Measurements from ENCODE around the gene ESYT2. TPM values are rescaled to one million over a fixed set of nuclear protein-coding genes. Genes with fewer than 3 reads are reported as not detected.

ESYT2 gene
- total RNA-seq, 1 donor from 2014 or later = 61.3 TPM

- no peaks in the 10 kb centered on the region for H3K27me3 Mint-ChIP-seq
- H3K36me3 Mint-ChIP-seq (ENCODE audit: low read depth) = peaks cover 67% of the 10 kb centered on the region
These were observed 71.8 kb downstream of the ESYT2 start for GRCh38 chr7:158757404-158757989.

DNA sequence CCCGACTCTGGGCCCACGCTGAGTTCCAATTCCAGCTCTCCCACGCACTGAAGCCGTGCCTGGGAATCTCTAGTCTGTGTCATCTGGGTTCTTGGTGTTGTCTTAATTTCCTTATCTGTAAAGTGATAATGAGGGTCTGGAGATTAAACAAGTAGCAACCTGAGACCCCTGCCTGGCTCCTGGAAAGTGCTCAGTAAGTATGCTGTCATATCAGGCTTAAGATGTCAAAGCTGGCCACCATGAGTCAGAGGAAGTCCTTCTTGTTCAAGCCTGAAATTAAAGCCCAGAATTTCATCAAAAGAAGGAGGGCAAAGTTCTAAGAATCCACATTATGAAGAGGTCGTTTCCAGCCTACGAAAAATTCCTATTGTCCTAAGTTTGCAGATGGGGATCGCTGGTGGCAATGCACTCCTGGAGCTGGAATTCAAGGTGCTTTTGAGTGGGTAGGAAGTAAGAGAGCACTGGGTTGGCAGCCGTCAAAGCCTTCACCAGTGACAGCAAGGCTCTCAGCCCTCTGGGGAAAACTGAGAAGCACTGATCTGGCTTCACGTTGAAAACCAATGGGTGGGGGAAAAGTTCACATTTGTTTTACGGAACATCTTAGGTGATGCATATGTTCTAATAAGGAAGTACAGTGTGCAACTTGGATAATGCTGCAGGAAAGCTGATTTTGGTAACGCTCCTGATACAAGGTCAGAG, 74.4 kb downstream of the ESYT2 start:
- H3K9me3 Mint-ChIP-seq = no peaks in the 10 kb centered on the region
- H3K36me3 Mint-ChIP-seq (ENCODE audit: low read depth) = peaks cover 54% of the 10 kb centered on the region
- H3K4me3 Mint-ChIP-seq = no peak overlapping the region
- peaks cover 3% of the 10 kb centered on the region for H3K4me1 Mint-ChIP-seq
- intact Hi-C loops (cut with micrococcal nuclease) = no loop called here
- DNase-seq = no peak
- no peaks in the 10 kb centered on the region for H3K27me3 Mint-ChIP-seq
- H3K27ac Mint-ChIP-seq = no peak overlapping the region

More at GRCh38 chr7:158757404-158757989, 71.8 kb downstream of the ESYT2 start:
- Mint-ChIP-seq H3K4me3 (no peak overlapping the region), H3K27ac (peak overlapping the region; percentile 60), H3K9me3 (no peaks in the 10 kb centered on the region), H3K4me1 (peaks cover 3% of the 10 kb centered on the region)
- DNase-seq = no peak
- intact Hi-C loops (cut with micrococcal nuclease) = no loop called here

GRCh38 chr7:158753900-158754299, 75.4 kb downstream of the ESYT2 start:
- intact Hi-C loops (cut with micrococcal nuclease) = no loop called here
- H3K4me1 Mint-ChIP-seq = peaks cover 3% of the 10 kb centered on the region
- no peak overlapping the region for H3K27ac Mint-ChIP-seq
- no peak overlapping the region for H3K4me3 Mint-ChIP-seq
- H3K27me3 Mint-ChIP-seq = no peaks in the 10 kb centered on the region
- peaks cover 51% of the 10 kb centered on the region for H3K36me3 Mint-ChIP-seq (ENCODE audit: low read depth)
- no peaks in the 10 kb centered on the region for H3K9me3 Mint-ChIP-seq
- DNase-seq = no peak

GRCh38 chr7:158751751-158752150, 77.6 kb downstream of the ESYT2 start:
- intact Hi-C loops (cut with micrococcal nuclease) = no loop called here
- H3K27ac Mint-ChIP-seq = no peak overlapping the region
- no peaks in the 10 kb centered on the region for H3K4me1 Mint-ChIP-seq
- no peak for DNase-seq
- H3K36me3 Mint-ChIP-seq (ENCODE audit: low read depth) = peaks cover 43% of the 10 kb centered on the region
- no peaks in the 10 kb centered on the region for H3K27me3 Mint-ChIP-seq
- H3K9me3 Mint-ChIP-seq = no peaks in the 10 kb centered on the region
- no peak overlapping the region for H3K4me3 Mint-ChIP-seq

DNA sequence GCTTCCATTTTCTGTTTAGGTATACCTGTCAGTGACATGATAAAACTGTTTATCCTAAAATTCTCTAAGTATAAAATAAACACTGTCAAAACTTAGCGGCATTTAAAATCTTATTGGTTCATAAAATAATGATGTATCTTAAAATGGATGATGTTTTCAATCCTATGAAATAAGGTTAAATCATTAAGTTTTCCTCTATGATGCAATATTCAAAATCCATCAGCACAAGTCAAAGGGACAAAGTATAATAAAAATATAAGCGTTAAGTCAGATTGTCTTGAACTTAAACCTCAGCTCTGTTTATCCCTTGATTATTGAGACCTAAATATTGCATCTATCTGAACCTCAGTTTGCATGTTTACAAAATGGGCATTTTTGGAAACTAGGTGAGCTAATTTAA, 78.1 kb downstream of the ESYT2 start:
- Mint-ChIP-seq H3K9me3 (no peaks in the 10 kb centered on the region), H3K27ac (no peak overlapping the region), H3K27me3 (no peaks in the 10 kb centered on the region), H3K36me3 (ENCODE audit: low read depth) (peaks cover 49% of the 10 kb centered on the region), H3K4me1 (no peaks in the 10 kb centered on the region), H3K4me3 (no peak overlapping the region)
- intact Hi-C loops (cut with micrococcal nuclease) = no loop called here
- no peak for DNase-seq

DNA sequence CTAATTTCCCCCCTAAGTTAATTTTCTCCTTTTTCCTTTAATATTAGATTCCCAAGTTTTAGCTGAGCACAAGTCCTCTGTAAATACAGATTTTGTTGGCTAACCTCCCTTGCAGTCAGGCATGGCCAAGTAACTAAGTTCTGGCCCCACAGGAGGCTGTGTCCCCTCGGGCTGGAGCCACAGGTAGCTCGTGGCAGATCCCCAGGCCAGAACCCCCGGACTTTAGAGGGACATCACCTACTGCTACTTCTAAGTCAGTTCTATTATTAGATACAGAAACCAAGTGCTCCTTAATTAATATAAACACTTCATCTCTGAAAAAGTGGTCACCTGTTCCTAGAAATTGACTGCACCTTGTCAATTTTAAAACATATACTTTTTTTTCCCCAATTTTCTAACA, 78.6 kb downstream of the ESYT2 start:
- Mint-ChIP-seq H3K4me3 (no peak overlapping the region), H3K9me3 (no peaks in the 10 kb centered on the region), H3K4me1 (no peaks in the 10 kb centered on the region), H3K27me3 (no peaks in the 10 kb centered on the region), H3K27ac (no peak overlapping the region), H3K36me3 (ENCODE audit: low read depth) (peaks cover 51% of the 10 kb centered on the region)
- no peak for DNase-seq
- intact Hi-C loops (cut with micrococcal nuclease) = no loop called here

- DNase-seq = no peak
- intact Hi-C loops (cut with micrococcal nuclease) = no loop called here
- H3K36me3 Mint-ChIP-seq (ENCODE audit: low read depth) = peaks cover 47% of the 10 kb centered on the region
- H3K9me3 Mint-ChIP-seq = no peaks in the 10 kb centered on the region
- no peaks in the 10 kb centered on the region for H3K27me3 Mint-ChIP-seq
- no peaks in the 10 kb centered on the region for H3K4me1 Mint-ChIP-seq
- no peak overlapping the region for H3K4me3 Mint-ChIP-seq
- peak overlapping the region; percentile 53 for H3K27ac Mint-ChIP-seq
These were observed 79.9 kb downstream of the ESYT2 start for GRCh38 chr7:158749396-158749795.

DNA sequence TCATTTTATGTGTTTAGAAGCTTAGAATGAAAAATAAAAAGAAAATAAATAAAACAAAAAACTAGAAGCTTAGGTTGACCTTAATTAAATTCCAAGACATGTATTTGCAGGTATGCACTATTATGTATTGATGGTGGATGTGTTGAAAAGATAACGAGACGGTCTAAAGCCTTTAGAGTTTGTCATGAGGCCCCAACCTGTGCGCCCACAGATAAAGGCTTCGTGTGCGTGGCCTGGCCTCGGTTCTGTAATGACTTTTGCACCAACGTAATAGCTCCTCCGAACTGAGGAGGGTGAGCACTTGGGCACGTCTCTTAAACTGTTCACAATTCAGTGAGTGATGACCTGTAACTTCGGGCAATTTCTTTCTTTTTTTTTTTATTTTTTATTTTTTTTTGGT, 81.0 kb downstream of the ESYT2 start:
- Mint-ChIP-seq H3K27ac (no peak overlapping the region), H3K4me1 (no peaks in the 10 kb centered on the region), H3K9me3 (no peaks in the 10 kb centered on the region), H3K27me3 (no peaks in the 10 kb centered on the region), H3K4me3 (no peak overlapping the region), H3K36me3 (ENCODE audit: low read depth) (peaks cover 50% of the 10 kb centered on the region)
- intact Hi-C loops (cut with micrococcal nuclease) = no loop called here
- no peak for DNase-seq

- intact Hi-C loops (cut with micrococcal nuclease) = no loop called here
- H3K27me3 Mint-ChIP-seq = no peaks in the 10 kb centered on the region
- peak overlapping the region; percentile 41 for H3K27ac Mint-ChIP-seq
- H3K36me3 Mint-ChIP-seq (ENCODE audit: low read depth) = peaks cover 58% of the 10 kb centered on the region
- no peak for DNase-seq
- H3K4me1 Mint-ChIP-seq = no peaks in the 10 kb centered on the region
- no peak overlapping the region for H3K4me3 Mint-ChIP-seq
- H3K9me3 Mint-ChIP-seq = no peaks in the 10 kb centered on the region
These were observed 81.9 kb downstream of the ESYT2 start for GRCh38 chr7:158747408-158747807.

GRCh38 chr7:158746957-158747356, 82.4 kb downstream of the ESYT2 start:
- no peak for DNase-seq
- intact Hi-C loops (cut with micrococcal nuclease) = no loop called here
- Mint-ChIP-seq H3K4me3 (no peak overlapping the region), H3K27me3 (no peaks in the 10 kb centered on the region), H3K4me1 (no peaks in the 10 kb centered on the region), H3K9me3 (no peaks in the 10 kb centered on the region), H3K27ac (peak overlapping the region; percentile 41), H3K36me3 (ENCODE audit: low read depth) (peaks cover 61% of the 10 kb centered on the region)

GRCh38 chr7:158745057-158745715, 84.1 kb downstream of the ESYT2 start:
- Mint-ChIP-seq H3K4me3 (no peak overlapping the region), H3K27me3 (no peaks in the 10 kb centered on the region), H3K27ac (no peak overlapping the region), H3K4me1 (no peaks in the 10 kb centered on the region), H3K9me3 (no peaks in the 10 kb centered on the region), H3K36me3 (ENCODE audit: low read depth) (peaks cover 69% of the 10 kb centered on the region)
- peak; percentile 8 for DNase-seq
- intact Hi-C loops (cut with micrococcal nuclease) = no loop called here

DNA sequence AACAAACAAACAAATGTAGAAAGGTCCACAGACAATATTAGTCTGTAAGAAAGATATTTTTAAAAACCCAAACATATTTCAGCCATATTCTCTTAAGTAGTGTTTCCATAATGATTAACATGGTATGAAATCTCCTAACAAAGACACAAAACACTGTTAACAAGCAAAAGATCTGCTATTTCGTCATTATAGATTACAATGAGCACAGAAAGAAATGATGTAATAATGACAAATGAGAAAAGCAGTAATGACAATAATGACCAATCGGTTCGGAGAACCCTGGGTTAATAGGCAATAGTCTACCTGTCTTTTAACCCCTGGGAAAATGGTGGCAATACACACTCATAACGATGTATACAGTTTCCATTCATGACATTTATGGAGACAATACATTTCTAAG, 85.2 kb downstream of the ESYT2 start:
- Mint-ChIP-seq H3K4me1 (no peaks in the 10 kb centered on the region), H3K9me3 (no peaks in the 10 kb centered on the region), H3K27me3 (no peaks in the 10 kb centered on the region), H3K36me3 (ENCODE audit: low read depth) (peaks cover 69% of the 10 kb centered on the region), H3K4me3 (no peak overlapping the region), H3K27ac (no peak overlapping the region)
- peak; percentile 6 for DNase-seq
- intact Hi-C loops (cut with micrococcal nuclease) = no loop called here

GRCh38 chr7:158743219-158743618, 86.1 kb downstream of the ESYT2 start:
- H3K36me3 Mint-ChIP-seq (ENCODE audit: low read depth) = peaks cover 77% of the 10 kb centered on the region
- H3K4me3 Mint-ChIP-seq = no peak overlapping the region
- no peak for DNase-seq
- intact Hi-C loops (cut with micrococcal nuclease) = no loop called here
- no peaks in the 10 kb centered on the region for H3K4me1 Mint-ChIP-seq
- H3K9me3 Mint-ChIP-seq = no peaks in the 10 kb centered on the region
- H3K27ac Mint-ChIP-seq = no peak overlapping the region
- no peaks in the 10 kb centered on the region for H3K27me3 Mint-ChIP-seq

DNA sequence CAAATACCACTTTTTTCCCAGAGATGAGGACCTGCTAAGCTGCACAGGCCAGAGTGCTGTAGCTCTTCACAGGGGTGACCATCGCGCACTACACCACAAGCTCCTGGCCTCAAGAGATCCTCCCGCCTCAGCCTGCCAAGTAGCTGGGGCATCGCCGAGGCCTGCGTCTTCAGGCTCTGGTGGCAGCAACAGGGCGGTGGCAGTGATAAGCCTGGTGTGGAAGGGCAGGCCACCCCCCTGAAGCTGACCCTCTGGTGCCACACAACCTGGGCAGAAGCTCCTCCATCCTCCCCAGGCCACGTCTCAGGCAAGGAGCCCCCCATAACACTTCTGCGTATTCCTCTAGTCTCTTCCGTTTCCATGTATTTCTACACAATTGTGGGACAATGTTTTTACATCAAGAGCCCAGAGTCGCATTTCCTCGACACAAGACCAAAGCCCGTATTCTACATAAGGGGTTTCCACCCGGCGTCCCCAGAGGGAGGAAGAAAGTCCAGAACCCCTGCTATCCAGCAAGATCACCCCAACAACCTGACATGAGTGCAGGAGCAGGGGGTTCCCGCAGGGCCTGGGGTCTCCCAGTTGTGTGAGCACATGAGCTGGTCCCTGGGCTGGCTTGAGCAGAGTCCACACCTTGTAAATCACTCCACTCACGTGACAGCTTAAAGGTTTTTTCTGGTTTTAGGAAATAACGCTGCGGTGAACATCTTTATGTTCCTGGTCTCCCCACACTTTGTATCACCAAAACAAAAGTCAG, 87.1 kb downstream of the ESYT2 start:
- H3K4me3 Mint-ChIP-seq = no peak overlapping the region
- H3K36me3 Mint-ChIP-seq (ENCODE audit: low read depth) = peaks cover 78% of the 10 kb centered on the region

More for the DNA sequence above, 87.1 kb downstream of the ESYT2 start:
- no peak overlapping the region for H3K27ac Mint-ChIP-seq
- intact Hi-C loops (cut with micrococcal nuclease) = no loop called here
- no peaks in the 10 kb centered on the region for H3K4me1 Mint-ChIP-seq
- peak; percentile 42 for DNase-seq
- H3K9me3 Mint-ChIP-seq = no peaks in the 10 kb centered on the region
- H3K27me3 Mint-ChIP-seq = no peaks in the 10 kb centered on the region

All from activated CD4-positive, alpha-beta T cell treated with anti-CD3 and anti-CD28 coated beads, Interleukin-2, amount 10 ng/mL, durations not matched to agents 24 days and 14 days (primary cell).